ENCODE results near the gene IQCK.

IQCK gene

GRCh38 chr16:19881783-19882182 is 163.7 kb downstream of the IQCK start:
- CTCF ChIA-PET = no interaction called here
- no peak for DNase-seq (ENCODE audit: extremely low spot score)
- TF ChIP-seq TARDBP (IDR thresholded peaks at IDR 0.05) (no peak), NFRKB (IDR thresholded peaks at IDR 0.05) (no peak), FOXA1 (IDR thresholded peaks at IDR 0.05) (no peak), SUZ12 (IDR thresholded peaks at IDR 0.05) (no peak), HDGF (IDR thresholded peaks at IDR 0.05; ENCODE audit: borderline replicate concordance) (no peak), FOXK2 (IDR thresholded peaks at IDR 0.05) (no peak), FOXM1 (IDR thresholded peaks at IDR 0.05; ENCODE audit: borderline replicate concordance) (no peak), CTBP1 (IDR thresholded peaks at IDR 0.05; ENCODE audit: borderline replicate concordance) (no peak), ELF4 (IDR thresholded peaks at IDR 0.05) (no peak), ZNF384 (IDR thresholded peaks at IDR 0.05) (no peak), SP1 (IDR thresholded peaks at IDR 0.05) (no peak), LEF1 (IDR thresholded peaks at IDR 0.05; ENCODE audit: borderline replicate concordance) (no peak), BHLHE40 (IDR thresholded peaks at IDR 0.05; ENCODE audit: borderline replicate concordance) (no peak), ARNT (IDR thresholded peaks at IDR 0.05) (no peak), PKNOX1 (IDR thresholded peaks at IDR 0.05) (no peak), L3MBTL2 (conservative IDR thresholded peaks at IDR 0.05) (no peak)
- POLR2A ChIA-PET = no interaction called here

- DNase-seq (ENCODE audit: extremely low spot score) = no peak
- TF ChIP-seq SP1 (IDR thresholded peaks at IDR 0.05) = no peak
- no peak for TF ChIP-seq CTBP1 (IDR thresholded peaks at IDR 0.05; ENCODE audit: borderline replicate concordance)
- no peak for TF ChIP-seq ARNT (IDR thresholded peaks at IDR 0.05)
- no peak for TF ChIP-seq FOXM1 (IDR thresholded peaks at IDR 0.05; ENCODE audit: borderline replicate concordance)
- TF ChIP-seq HDGF (IDR thresholded peaks at IDR 0.05; ENCODE audit: borderline replicate concordance) = no peak
- no peak for TF ChIP-seq PKNOX1 (IDR thresholded peaks at IDR 0.05)
- TF ChIP-seq TARDBP (IDR thresholded peaks at IDR 0.05) = no peak
- TF ChIP-seq LEF1 (IDR thresholded peaks at IDR 0.05; ENCODE audit: borderline replicate concordance) = no peak
- TF ChIP-seq ZNF384 (IDR thresholded peaks at IDR 0.05) = no peak
- TF ChIP-seq BHLHE40 (IDR thresholded peaks at IDR 0.05; ENCODE audit: borderline replicate concordance) = no peak
- no peak for TF ChIP-seq FOXK2 (IDR thresholded peaks at IDR 0.05)
- TF ChIP-seq FOXA1 (IDR thresholded peaks at IDR 0.05) = no peak
- no peak for TF ChIP-seq ELF4 (IDR thresholded peaks at IDR 0.05)
- TF ChIP-seq L3MBTL2 (conservative IDR thresholded peaks at IDR 0.05) = no peak
- TF ChIP-seq NFRKB (IDR thresholded peaks at IDR 0.05) = no peak
- TF ChIP-seq SUZ12 (IDR thresholded peaks at IDR 0.05) = no peak
- CTCF ChIA-PET = no interaction called here
- POLR2A ChIA-PET = no interaction called here
These were observed 164.1 kb downstream of the IQCK start for GRCh38 chr16:19882186-19882585.

- TF ChIP-seq SP1 (IDR thresholded peaks at IDR 0.05) (no peak), ELF4 (IDR thresholded peaks at IDR 0.05) (no peak), FOXA1 (IDR thresholded peaks at IDR 0.05) (no peak), CTBP1 (IDR thresholded peaks at IDR 0.05; ENCODE audit: borderline replicate concordance) (no peak), L3MBTL2 (conservative IDR thresholded peaks at IDR 0.05) (no peak), HDGF (IDR thresholded peaks at IDR 0.05; ENCODE audit: borderline replicate concordance) (no peak), BHLHE40 (IDR thresholded peaks at IDR 0.05; ENCODE audit: borderline replicate concordance) (no peak), ZNF384 (IDR thresholded peaks at IDR 0.05) (no peak), SUZ12 (IDR thresholded peaks at IDR 0.05) (no peak), FOXM1 (IDR thresholded peaks at IDR 0.05; ENCODE audit: borderline replicate concordance) (no peak), ARNT (IDR thresholded peaks at IDR 0.05) (no peak), FOXK2 (IDR thresholded peaks at IDR 0.05) (no peak), TARDBP (IDR thresholded peaks at IDR 0.05) (no peak), NFRKB (IDR thresholded peaks at IDR 0.05) (no peak)
- no peak for DNase-seq (ENCODE audit: extremely low spot score)
- ChIA-PET CTCF (no interaction called here), POLR2A (no interaction called here)
These were observed 164.6 kb downstream of the IQCK start for GRCh38 chr16:19882646-19883045.

GRCh38 chr16:19883296-19883965 is 165.4 kb downstream of the IQCK start:
- TF ChIP-seq ARNT (IDR thresholded peaks at IDR 0.05) = no peak
- no peak for TF ChIP-seq PKNOX1 (IDR thresholded peaks at IDR 0.05)
- TF ChIP-seq NFRKB (IDR thresholded peaks at IDR 0.05) = no peak
- no peak for TF ChIP-seq ZNF384 (IDR thresholded peaks at IDR 0.05)
- TF ChIP-seq L3MBTL2 (conservative IDR thresholded peaks at IDR 0.05) = no peak
- TF ChIP-seq BHLHE40 (IDR thresholded peaks at IDR 0.05; ENCODE audit: borderline replicate concordance) = no peak
- TF ChIP-seq TARDBP (IDR thresholded peaks at IDR 0.05) = no peak
- no peak for TF ChIP-seq FOXM1 (IDR thresholded peaks at IDR 0.05; ENCODE audit: borderline replicate concordance)
- TF ChIP-seq HDGF (IDR thresholded peaks at IDR 0.05; ENCODE audit: borderline replicate concordance) = no peak
- TF ChIP-seq FOXK2 (IDR thresholded peaks at IDR 0.05) = no peak
- no peak for TF ChIP-seq FOXA1 (IDR thresholded peaks at IDR 0.05)
- TF ChIP-seq LEF1 (IDR thresholded peaks at IDR 0.05; ENCODE audit: borderline replicate concordance) = no peak
- no peak for TF ChIP-seq SUZ12 (IDR thresholded peaks at IDR 0.05)
- no peak for TF ChIP-seq SP1 (IDR thresholded peaks at IDR 0.05)
- no peak for TF ChIP-seq CTBP1 (IDR thresholded peaks at IDR 0.05; ENCODE audit: borderline replicate concordance)
- no peak for DNase-seq (ENCODE audit: extremely low spot score)
- CTCF ChIA-PET = interaction anchor here (1.4 kb wide), 1 partner anchor 282 kb away, joined by 5 read pairs; no protein-coding TSS in a partner anchor
- POLR2A ChIA-PET = interaction anchor here (1.5 to 1.7 kb wide), 2 partner anchors 13 to 165 kb away, joined by 4 to 6 read pairs; partner anchors contain the start of genes IQCK and KNOP1

GRCh38 chr16:19883966-19884485 is 166.0 kb downstream of the IQCK start:
- POLR2A ChIA-PET = interaction anchor here (1.2 to 1.7 kb wide), 3 partner anchors 14 to 165 kb away, joined by 3 to 6 read pairs (median 4); partner anchors contain the start of genes IQCK and KNOP1
- CTCF ChIA-PET = interaction anchor here (0.5 to 1.4 kb wide), 3 partner anchors 282 to 288 kb away, joined by 3 to 5 read pairs (median 4); no protein-coding TSS in a partner anchor
- no peak for TF ChIP-seq ARNT (IDR thresholded peaks at IDR 0.05)
- no peak for DNase-seq (ENCODE audit: extremely low spot score)
